HepG2 (cell line): ENCODE results near the gene NOXO1. TPM values are rescaled to one million over a fixed set of nuclear protein-coding genes. Genes with fewer than 3 reads are reported as not detected.
A peak's percentile ranks its signal among the peaks of the same experiment; 100 is the strongest.

ENCODE experiments used
- ADNP ChIP-seq: sonication (generic); formaldehyde crosslinking; IDR thresholded peaks from 2 replicates; pipeline ENCODE4 v1.4.0; 2020; ENCODE audit warnings: missing genetic modification reagents
- CBX1 ChIP-seq: IDR thresholded peaks from one replicate; pipeline ENCODE4 v1.6.1; 2016; ENCODE audit warnings: antibody characterized with exemption, low read depth
- FOXC1 ChIP-seq: sonication (generic); formaldehyde crosslinking; IDR thresholded peaks from 2 replicates; pipeline ENCODE4 v1.8.0; 2022; ENCODE audit warnings: mild to moderate bottlenecking, missing genetic modification reagents, borderline replicate concordance
- FOXO1 ChIP-seq: sonication (generic); formaldehyde crosslinking; IDR thresholded peaks from 2 replicates; pipeline ENCODE4 v1.4.0; 2020; ENCODE audit warnings: missing genetic modification reagents
- HNRNPK ChIP-seq: fragments of 200-400 bp; formaldehyde crosslinking; IDR thresholded peaks from 2 replicates; pipeline ENCODE4 v1.6.1; 2018; ENCODE audit warnings: low read length, low read depth, moderate library complexity, mild to moderate bottlenecking; ENCODE audit not compliant: poor library complexity, severe bottlenecking
- KDM1A ChIP-seq: IDR thresholded peaks from 2 replicates; pipeline ENCODE4 v1.6.1; 2016; ENCODE audit warnings: missing compliant biosample characterization
- MAFF ChIP-seq: IDR thresholded peaks from 2 replicates; pipeline ENCODE4 v1.6.1; 2011; ENCODE audit warnings: low read depth, low read length, improper control_type of control experiment
- MXD3 ChIP-seq: IDR thresholded peaks from 2 replicates; pipeline ENCODE4 v1.6.1; 2016; ENCODE audit warnings: mild to moderate bottlenecking, missing biosample characterization, missing genetic modification reagents
- ONECUT2 ChIP-seq: sonication (generic); formaldehyde crosslinking; IDR thresholded peaks from 2 replicates; pipeline ENCODE4 v1.4.0; 2020; ENCODE audit warnings: missing genetic modification reagents
- PHF20 ChIP-seq: sonication (generic); formaldehyde crosslinking; IDR thresholded peaks from 2 replicates; pipeline ENCODE4 v1.5.0; 2020; ENCODE audit warnings: mild to moderate bottlenecking, missing genetic modification reagents
- POGK ChIP-seq: sonication (generic); formaldehyde crosslinking; conservative IDR thresholded peaks from 2 replicates; pipeline ENCODE4 v1.8.0; 2022; ENCODE audit warnings: mild to moderate bottlenecking, moderate library complexity, missing genetic modification reagents
- RFXANK ChIP-seq: IDR thresholded peaks from 2 replicates; pipeline ENCODE4 v1.6.1; 2016
- SAFB2 ChIP-seq: sonication (generic); formaldehyde crosslinking; IDR thresholded peaks from 2 replicates; pipeline ENCODE4 v1.5.1; 2020; ENCODE audit warnings: missing genetic modification reagents, low read depth, mild to moderate bottlenecking, borderline replicate concordance
- SP4 ChIP-seq: sonication (generic); formaldehyde crosslinking; IDR thresholded peaks from 2 replicates; pipeline ENCODE4 v1.8.1; 2023; ENCODE audit warnings: mild to moderate bottlenecking, missing genetic modification reagents
- ZMAT3 ChIP-seq: sonication (generic); formaldehyde crosslinking; conservative IDR thresholded peaks from 2 replicates; pipeline ENCODE4 v1.7.0; 2021; ENCODE audit warnings: missing genetic modification reagents
- ZNF292 ChIP-seq: sonication (generic); formaldehyde crosslinking; IDR thresholded peaks from 2 replicates; pipeline ENCODE4 v1.8.1; 2022; ENCODE audit warnings: mild to moderate bottlenecking, low read depth, missing genetic modification reagents, borderline replicate concordance
- ZNF430 ChIP-seq: sonication (generic); formaldehyde crosslinking; IDR thresholded peaks from 2 replicates; pipeline ENCODE4 v1.9.0; 2021; ENCODE audit warnings: mild to moderate bottlenecking, missing genetic modification reagents
- ZNF597 ChIP-seq: sonication (generic); formaldehyde crosslinking; IDR thresholded peaks from 2 replicates; pipeline ENCODE4 v1.5.0; 2020; ENCODE audit warnings: missing genetic modification reagents
- ZNF768 ChIP-seq: sonication (generic); formaldehyde crosslinking; IDR thresholded peaks from 2 replicates; pipeline ENCODE4 v1.4.0; 2020; ENCODE audit warnings: missing genetic modification reagents
- ZNF850 ChIP-seq: sonication (generic); formaldehyde crosslinking; conservative IDR thresholded peaks from 2 replicates; pipeline ENCODE4 v1.9.0; 2021; ENCODE audit warnings: mild to moderate bottlenecking, missing genetic modification reagents
- polyA plus RNA-seq, 8 experiments: library from polyadenylated mRNA; depleted of rRNA in 3 of 8; stranded (reverse) in 7 of 8; unstranded in 1 of 8; fragments of >200 nt; fragmentation: Illumina TruSeq in 4 of 8; extraction: Trizol in 4 of 8; gene quantifications; 2 replicates each; pipeline versions ENCODE4 v1.2.1 to v1.2.3, GENCODE V29; 2011 to 2016; ENCODE audit warnings: low read depth in 4 of 8, missing spikeins in 1 of 8, mixed read lengths in 1 of 8; ENCODE audit not compliant: insufficient read depth in 1 of 8
- total RNA-seq, 5 experiments: library from RNA; depleted of rRNA; stranded (reverse); fragments of >200 nt; fragmentation: Illumina TruSeq; extraction: Trizol; gene quantifications; 2 replicates each; pipeline ENCODE4 v1.2.3, GENCODE V29; 2016; ENCODE audit warnings: low read depth in 1 of 5
- TF ChIP-seq, protein P1 (sequence below): sonication (generic); formaldehyde crosslinking; IDR thresholded peaks from 2 replicates; pipeline ENCODE4 v1.4.0; 2020; ENCODE audit warnings: missing genetic modification reagents
- TF ChIP-seq, protein P2 (sequence below): sonication (generic); formaldehyde crosslinking; IDR thresholded peaks from 2 replicates; pipeline ENCODE4 v1.4.0; 2020; ENCODE audit warnings: missing genetic modification reagents

NOXO1 gene
- total and polyA plus RNA-seq, 2 of the 13 experiments (the other 11 are each of a cell fraction or from before 2014, with no cell fraction given), result 0.69 to 1.4 TPM

GRCh38 chr16:1942810-1943726 is 38.2 kb downstream of the NOXO1 start, which contains the start of gene MSRB1 (continued):
- no peak for TF ChIP-seq ZNF597 (CRISPR knock-in tag)
- TF ChIP-seq ONECUT2 (CRISPR knock-in tag), result no peak
- 0 out of 2 replicates have a peak, but pooled peaks have one; percentile 15 for TF ChIP-seq MXD3 (CRISPR knock-in tag)
- TF ChIP-seq ZNF292 (CRISPR knock-in tag), result 0 out of 2 replicates have a peak, but pooled peaks have one; percentile 15
- TF ChIP-seq ZNF850 (CRISPR knock-in tag), result 0 out of 2 replicates have a peak, but pooled peaks have one; percentile 16
- TF ChIP-seq ZNF430, result peak; percentile 86
- TF ChIP-seq PHF20 (CRISPR knock-in tag), result peak; percentile 20; the same call in 1 of the 2 replicates
- TF ChIP-seq, protein P1, sequence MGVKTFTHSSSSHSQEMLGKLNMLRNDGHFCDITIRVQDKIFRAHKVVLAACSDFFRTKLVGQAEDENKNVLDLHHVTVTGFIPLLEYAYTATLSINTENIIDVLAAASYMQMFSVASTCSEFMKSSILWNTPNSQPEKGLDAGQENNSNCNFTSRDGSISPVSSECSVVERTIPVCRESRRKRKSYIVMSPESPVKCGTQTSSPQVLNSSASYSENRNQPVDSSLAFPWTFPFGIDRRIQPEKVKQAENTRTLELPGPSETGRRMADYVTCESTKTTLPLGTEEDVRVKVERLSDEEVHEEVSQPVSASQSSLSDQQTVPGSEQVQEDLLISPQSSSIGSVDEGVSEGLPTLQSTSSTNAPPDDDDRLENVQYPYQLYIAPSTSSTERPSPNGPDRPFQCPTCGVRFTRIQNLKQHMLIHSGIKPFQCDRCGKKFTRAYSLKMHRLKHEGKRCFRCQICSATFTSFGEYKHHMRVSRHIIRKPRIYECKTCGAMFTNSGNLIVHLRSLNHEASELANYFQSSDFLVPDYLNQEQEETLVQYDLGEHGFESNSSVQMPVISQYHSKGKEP (CRISPR knock-in tag), result no peak
- TF ChIP-seq MAFF, result no peak
- peak; percentile 85 for TF ChIP-seq SP4 (CRISPR knock-in tag)
- peak; percentile 66 for TF ChIP-seq FOXC1
- TF ChIP-seq FOXO1 (CRISPR knock-in tag), result 0 out of 2 replicates have a peak, but pooled peaks have one; percentile 9
- peak; percentile 25 for TF ChIP-seq HNRNPK
- TF ChIP-seq RFXANK (CRISPR knock-in tag), result no peak
- 0 out of 2 replicates have a peak, but pooled peaks have one; percentile 53 for TF ChIP-seq POGK
- TF ChIP-seq CBX1, result peak; percentile 66
- TF ChIP-seq ZNF768 (CRISPR knock-in tag), result no peak
- no peak for TF ChIP-seq ADNP (CRISPR knock-in tag)
- peak; percentile 68; the same call in 1 of the 2 replicates for TF ChIP-seq ZMAT3
- peak; percentile 77; the same call in 1 of the 2 replicates for TF ChIP-seq SAFB2 (CRISPR knock-in tag)
- TF ChIP-seq KDM1A, result no peak
- TF ChIP-seq, protein P2, sequence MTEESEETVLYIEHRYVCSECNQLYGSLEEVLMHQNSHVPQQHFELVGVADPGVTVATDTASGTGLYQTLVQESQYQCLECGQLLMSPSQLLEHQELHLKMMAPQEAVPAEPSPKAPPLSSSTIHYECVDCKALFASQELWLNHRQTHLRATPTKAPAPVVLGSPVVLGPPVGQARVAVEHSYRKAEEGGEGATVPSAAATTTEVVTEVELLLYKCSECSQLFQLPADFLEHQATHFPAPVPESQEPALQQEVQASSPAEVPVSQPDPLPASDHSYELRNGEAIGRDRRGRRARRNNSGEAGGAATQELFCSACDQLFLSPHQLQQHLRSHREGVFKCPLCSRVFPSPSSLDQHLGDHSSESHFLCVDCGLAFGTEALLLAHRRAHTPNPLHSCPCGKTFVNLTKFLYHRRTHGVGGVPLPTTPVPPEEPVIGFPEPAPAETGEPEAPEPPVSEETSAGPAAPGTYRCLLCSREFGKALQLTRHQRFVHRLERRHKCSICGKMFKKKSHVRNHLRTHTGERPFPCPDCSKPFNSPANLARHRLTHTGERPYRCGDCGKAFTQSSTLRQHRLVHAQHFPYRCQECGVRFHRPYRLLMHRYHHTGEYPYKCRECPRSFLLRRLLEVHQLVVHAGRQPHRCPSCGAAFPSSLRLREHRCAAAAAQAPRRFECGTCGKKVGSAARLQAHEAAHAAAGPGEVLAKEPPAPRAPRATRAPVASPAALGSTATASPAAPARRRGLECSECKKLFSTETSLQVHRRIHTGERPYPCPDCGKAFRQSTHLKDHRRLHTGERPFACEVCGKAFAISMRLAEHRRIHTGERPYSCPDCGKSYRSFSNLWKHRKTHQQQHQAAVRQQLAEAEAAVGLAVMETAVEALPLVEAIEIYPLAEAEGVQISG, result peak; percentile 55; the same call in 1 of the 2 replicates
